B cell (primary cell): Measurements from ENCODE around the gene BDH2. TPM values are rescaled to one million over a fixed set of nuclear protein-coding genes. Genes with fewer than 3 reads are reported as not detected.

Source experiments
- ATAC-seq: fragments of 200-7000 bp; cut with Tn5 transposase; one replicate; pipeline ENCODE4 v1.10.0; 2021; ENCODE audit warnings: low read depth, mild to moderate bottlenecking, moderate number of reproducible peaks, moderate library complexity
- CTCF ChIA-PET: fragments of 350-600 bp; sonication (Branson Sonifier 250); formaldehyde crosslinking; loops from one replicate; lab custom pipeline; 2021; ENCODE audit warnings: antibody characterized with exemption, inconsistent platforms; lab: Charles Lee
- POLR2A ChIA-PET: fragments of 350-600 bp; sonication (Branson Sonifier 250); formaldehyde crosslinking; loops from one replicate; lab custom pipeline; 2021; ENCODE audit warnings: antibody characterized with exemption; lab: Charles Lee
- DNase-seq: peaks from one replicate; pipeline ENCODE4 v3.0.0; 2013
- H2AFZ ChIP-seq: 2 replicates; pipeline ENCODE4 v1.6.1; 2012; ENCODE audit warnings: mild to moderate bottlenecking, low read depth, low read length; ENCODE audit not compliant: insufficient read depth, poor library complexity, severe bottlenecking
- H3K27ac ChIP-seq, 2 donors: 1 replicate in 1 of 2; 2 replicates in 1 of 2; pipeline ENCODE4 v1.5.1; 2012 to 2013; ENCODE audit warnings: low read length in 2 of 2, mild to moderate bottlenecking in 2 of 2, moderate library complexity in 1 of 2
- H3K27me3 ChIP-seq, 4 experiments: fragments of 200-600 bp in 1 of 4; sonication (generic) in 1 of 4; replicated peaks in 1 of 4; 1 replicate in 2 of 4; 2 replicates in 2 of 4; pipeline versions ENCODE4 v1.6.1 to v1.7.0; 2013 to 2016; ENCODE audit warnings: low read length in 3 of 4, mild to moderate bottlenecking in 2 of 4, mixed read lengths in 1 of 4, moderate library complexity in 1 of 4; ENCODE audit not compliant: insufficient read depth in 4 of 4, control insufficient read depth in 3 of 4; ENCODE audit errors: control extremely low read depth in 1 of 4
- H3K36me3 ChIP-seq, 2 experiments: replicated peaks in 1 of 2; 1 replicate in 1 of 2; 2 replicates in 1 of 2; pipeline versions ENCODE4 v1.6.1 to v1.7.1; 2013; ENCODE audit warnings: low read length in 1 of 2; ENCODE audit not compliant: insufficient read depth in 2 of 2, control insufficient read depth in 1 of 2; ENCODE audit errors: control extremely low read depth in 1 of 2, extremely low read depth in 1 of 2
- H3K4me1 ChIP-seq, 2 donors: fragments of 200-600 bp in 1 of 2; sonication (generic) in 1 of 2; 1 replicate in 1 of 2; 2 replicates in 1 of 2; pipeline versions ENCODE4 v1.5.1 to v1.6.1; 2013 to 2017; ENCODE audit warnings: low read length in 2 of 2; ENCODE audit not compliant: control insufficient read depth in 2 of 2, insufficient read depth in 2 of 2
- H3K4me2 ChIP-seq: replicated peaks from 2 replicates; pipeline ENCODE3; 2012; ENCODE audit warnings: mild to moderate bottlenecking, low read depth, low read length; ENCODE audit not compliant: poor library complexity, severe bottlenecking
- H3K4me3 ChIP-seq, 5 experiments: fragments of 200-600 bp in 1 of 5; sonication (generic) in 1 of 5; 1 replicate in 3 of 5; 2 replicates in 2 of 5; pipeline versions ENCODE4 v1.5.1 to v1.7.0; 2011 to 2016; ENCODE audit warnings: low read length in 4 of 5, mild to moderate bottlenecking in 4 of 5, low read depth in 2 of 5, control low read depth in 1 of 5, moderate library complexity in 1 of 5; ENCODE audit not compliant: insufficient read depth in 1 of 5; ENCODE audit errors: control extremely low read depth in 1 of 5, extremely low read depth in 1 of 5
- H3K79me2 ChIP-seq: fragments of 200-600 bp; sonication (generic); one replicate; pipeline ENCODE4 v1.6.0; 2016; ENCODE audit warnings: low read length; ENCODE audit not compliant: control insufficient read depth, insufficient read depth
- H3K9ac ChIP-seq: fragments of 200-600 bp; sonication (generic); 2 replicates; pipeline ENCODE4 v1.6.1; 2017; ENCODE audit warnings: mild to moderate bottlenecking, low read length, moderate library complexity
- H3K9me3 ChIP-seq, 3 donors: one replicate each; pipeline versions ENCODE4 v1.6.1 to v1.7.1; 2013; ENCODE audit warnings: low read length in 2 of 3; ENCODE audit not compliant: control insufficient read depth in 2 of 3, insufficient read depth in 1 of 3; ENCODE audit errors: control extremely low read depth in 1 of 3
- H4K20me1 ChIP-seq: 2 replicates; pipeline ENCODE4 v1.6.0; 2012; ENCODE audit warnings: mild to moderate bottlenecking, low read length; ENCODE audit not compliant: insufficient read depth, control insufficient read depth, poor library complexity, severe bottlenecking
- H3K27ac Mint-ChIP-seq: one replicate; pipeline ENCODE4 v1.8.0; 2021; ENCODE audit warnings: mixed read lengths
- H3K27me3 Mint-ChIP-seq: one replicate; pipeline ENCODE4 v1.8.0; 2021; ENCODE audit warnings: mixed read lengths
- H3K4me1 Mint-ChIP-seq: one replicate; pipeline ENCODE4 v1.8.0; 2021; ENCODE audit warnings: mixed read lengths
- H3K4me3 Mint-ChIP-seq: one replicate; pipeline ENCODE4 v1.8.0; 2021; ENCODE audit warnings: mixed read lengths
- H3K9me3 Mint-ChIP-seq: one replicate; pipeline ENCODE4 v1.8.0; 2022; ENCODE audit warnings: mixed read lengths; ENCODE audit not compliant: insufficient read depth
- EZH2 ChIP-seq: IDR thresholded peaks from 2 replicates; pipeline ENCODE4 v1.6.1; 2012; ENCODE audit warnings: borderline replicate concordance, low read depth, mild to moderate bottlenecking, moderate library complexity, low read length; ENCODE audit not compliant: insufficient read depth, poor library complexity, severe bottlenecking
- WGBS: methylation state at CpG from one replicate; pipeline ENCODE4 v1.1.5; 2013; ENCODE audit warnings: missing lambda C conversion rate; ENCODE audit not compliant: insufficient coverage; 5-methylcytosine and 5-hydroxymethylcytosine counted together
- intact Hi-C: fragments of 100-400 bp; cut with micrococcal nuclease; formaldehyde crosslinking; loops from one replicate; pipeline ENCODE4 v1.10.0; 2022
- polyA plus RNA-seq: library from polyadenylated mRNA; depleted of rRNA; stranded (reverse); fragments of >200 nt; gene quantifications from 2 replicates; pipeline ENCODE4 v1.2.3, GENCODE V29; 2012
- total RNA-seq, 2 donors: library from RNA; stranded (reverse); fragments of 120-200 nt in 1 of 2; gene quantifications; 1 replicate in 1 of 2; 2 replicates in 1 of 2; pipeline versions ENCODE4 v1.2.3 to v1.2.4, GENCODE V29; 2013 to 2022
- TF ChIP-seq, protein P1 (sequence below): fragments of 200-600 bp; IDR thresholded peaks from one replicate; pipeline ENCODE4 v1.8.0; 2022; ENCODE audit warnings: antibody characterized with exemption, mild to moderate bottlenecking

The BDH2 gene
- total and polyA plus RNA-seq, 2 donors (not counting 1 experiment from before 2014, with no cell fraction given) = 8.8 to 9.1 TPM

DNA sequence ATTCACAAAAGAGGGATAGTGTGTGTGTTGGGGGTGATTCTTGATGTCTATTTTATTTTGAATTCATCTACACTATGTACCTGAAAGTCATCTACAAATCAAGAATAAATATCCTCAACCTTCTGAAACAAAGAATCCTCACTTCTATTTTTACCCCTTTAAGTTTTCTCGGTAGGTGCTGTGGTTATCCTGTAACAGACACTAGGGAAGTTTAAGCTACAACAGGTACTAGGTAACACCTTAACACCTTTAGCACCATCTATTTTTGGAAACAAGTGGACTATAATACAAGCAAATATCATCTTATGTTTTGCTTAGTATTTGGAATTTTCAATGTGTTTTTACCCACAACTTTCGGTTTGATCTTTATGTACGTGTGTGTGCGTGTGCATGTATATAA is 12.0 kb upstream of the BDH2 start:
- no peak overlapping the region for H2AFZ ChIP-seq
- intact Hi-C loops = no loop called here
- DNase-seq (no peak), ATAC-seq (no peak)
- H3K9me3 Mint-ChIP-seq = no peaks in the 10 kb centered on the region
- H3K4me3 Mint-ChIP-seq = no peak overlapping the region
- TF ChIP-seq, protein P1, sequence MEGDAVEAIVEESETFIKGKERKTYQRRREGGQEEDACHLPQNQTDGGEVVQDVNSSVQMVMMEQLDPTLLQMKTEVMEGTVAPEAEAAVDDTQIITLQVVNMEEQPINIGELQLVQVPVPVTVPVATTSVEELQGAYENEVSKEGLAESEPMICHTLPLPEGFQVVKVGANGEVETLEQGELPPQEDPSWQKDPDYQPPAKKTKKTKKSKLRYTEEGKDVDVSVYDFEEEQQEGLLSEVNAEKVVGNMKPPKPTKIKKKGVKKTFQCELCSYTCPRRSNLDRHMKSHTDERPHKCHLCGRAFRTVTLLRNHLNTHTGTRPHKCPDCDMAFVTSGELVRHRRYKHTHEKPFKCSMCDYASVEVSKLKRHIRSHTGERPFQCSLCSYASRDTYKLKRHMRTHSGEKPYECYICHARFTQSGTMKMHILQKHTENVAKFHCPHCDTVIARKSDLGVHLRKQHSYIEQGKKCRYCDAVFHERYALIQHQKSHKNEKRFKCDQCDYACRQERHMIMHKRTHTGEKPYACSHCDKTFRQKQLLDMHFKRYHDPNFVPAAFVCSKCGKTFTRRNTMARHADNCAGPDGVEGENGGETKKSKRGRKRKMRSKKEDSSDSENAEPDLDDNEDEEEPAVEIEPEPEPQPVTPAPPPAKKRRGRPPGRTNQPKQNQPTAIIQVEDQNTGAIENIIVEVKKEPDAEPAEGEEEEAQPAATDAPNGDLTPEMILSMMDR = no peak
- TF ChIP-seq EZH2 = no peak
- H3K9me3 ChIP-seq = no peaks in the 10 kb centered on the region
- no peak overlapping the region for H3K4me3 ChIP-seq
- POLR2A ChIA-PET = no interaction called here
- no peak overlapping the region for H3K4me2 ChIP-seq
- no CpG with 5 or more reads among the region's 4 CpGs for WGBS
- CTCF ChIA-PET = no interaction called here
- no peaks in the 10 kb centered on the region for H3K27me3 Mint-ChIP-seq
- no peak overlapping the region for H3K27ac ChIP-seq
- H3K9ac ChIP-seq = no peak overlapping the region
- H3K27me3 ChIP-seq = no peaks in the 10 kb centered on the region
- no peaks in the 10 kb centered on the region for H3K4me1 ChIP-seq
- H4K20me1 ChIP-seq = no peaks in the 10 kb centered on the region
- H3K36me3 ChIP-seq = no peaks in the 10 kb centered on the region
- H3K27ac Mint-ChIP-seq = no peak overlapping the region
- no peaks in the 10 kb centered on the region for H3K79me2 ChIP-seq
- H3K4me1 Mint-ChIP-seq = no peaks in the 10 kb centered on the region

DNA sequence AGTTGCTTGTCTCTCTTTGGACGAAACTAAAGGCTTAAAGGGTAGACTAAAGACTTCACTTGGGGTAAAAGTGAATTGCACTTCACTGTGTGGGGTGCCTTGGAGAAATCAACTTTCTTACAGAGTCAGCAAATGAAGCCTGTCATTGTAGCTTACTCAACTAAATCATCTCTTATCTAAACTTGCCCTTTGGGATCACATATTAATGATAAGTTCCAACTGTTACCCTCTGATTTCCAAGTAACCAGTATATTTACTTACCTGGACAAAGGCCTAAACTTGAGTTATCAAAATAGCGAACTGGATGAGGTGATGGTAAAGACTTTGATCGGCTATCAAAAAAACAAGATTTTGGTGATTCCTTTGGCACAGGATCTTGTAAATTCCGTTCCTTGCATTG is 8.9 kb upstream of the BDH2 start:
- H3K4me3 Mint-ChIP-seq = no peak overlapping the region
- Histone ChIP-seq H2AFZ (no peak overlapping the region), H3K9ac (no peak overlapping the region), H3K27ac (no peak overlapping the region), H3K4me3 (no peak overlapping the region), H4K20me1 (no peaks in the 10 kb centered on the region), H3K4me1 (no peaks in the 10 kb centered on the region), H3K4me2 (no peak overlapping the region), H3K36me3 (no peaks in the 10 kb centered on the region), H3K79me2 (no peaks in the 10 kb centered on the region), H3K9me3 (no peaks in the 10 kb centered on the region), H3K27me3 (no peaks in the 10 kb centered on the region)
- H3K27ac Mint-ChIP-seq = no peak overlapping the region
- POLR2A ChIA-PET = no interaction called here
- DNase-seq (no peak), ATAC-seq (no peak)
- H3K27me3 Mint-ChIP-seq = no peaks in the 10 kb centered on the region
- CTCF ChIA-PET = interaction anchor here (1.3 kb wide), 1 partner anchor 9 kb away, joined by 4 read pairs; the partner anchor contains the start of gene BDH2
- WGBS = 100% methylated on average over 1 of the region's 4 CpGs
- no peaks in the 10 kb centered on the region for H3K9me3 Mint-ChIP-seq
- H3K4me1 Mint-ChIP-seq = no peaks in the 10 kb centered on the region
- intact Hi-C loops = no loop called here
- TF ChIP-seq, protein P1 = no peak
- TF ChIP-seq EZH2 = no peak
